HepG2 (cell line): ENCODE measurements around the gene GRHL3. TPM values are rescaled to one million over a fixed set of nuclear protein-coding genes. Genes with fewer than 3 reads are reported as not detected.

Experiments used
- ATAC-seq: fragments of 200-7000 bp; cut with Tn5 transposase; 3 replicates; pipeline ENCODE4 v1.9.1; 2020; ENCODE audit warnings: mild to moderate bottlenecking, moderate library complexity
- BruUV-seq: library from RNA; stranded (reverse); fragments of 400-500 nt; replicated peaks from 2 replicates; lab custom pipeline; 2021; lab: Mats Ljungman, UMichigan
- CTCF ChIA-PET: fragments of 300-600 bp; formaldehyde crosslinking; extraction: SDS; loops from one replicate; lab custom pipeline; 2021; ENCODE audit warnings: low total read pairs, inconsistent platforms, low intra/inter-chr PET ratio; lab: Yijun Ruan, JAX
- POLR2A ChIA-PET: fragments of 350-600 bp; sonication (Branson Sonifier 250); formaldehyde crosslinking; loops from one replicate; lab custom pipeline; 2020; ENCODE audit warnings: antibody characterized with exemption, inconsistent platforms; lab: Yijun Ruan, JAX
- DNase-seq: peaks from one replicate; pipeline ENCODE4 v3.0.0-alpha.2; 2015; ENCODE audit warnings: low spot score
- FAIRE-seq: peaks from 3 replicates; lab custom pipeline; 2011; peaks lifted over from hg19 to GRCh38; lab: Jason Lieb, UNC
- H2AFZ ChIP-seq: one replicate; pipeline ENCODE4 v1.6.1; 2011; ENCODE audit warnings: low read length, inconsistent platforms
- H3K27ac ChIP-seq: fragments of 300-600 bp; 3 replicates; pipeline ENCODE4 v1.8.0; 2011; ENCODE audit warnings: mixed run types, mild to moderate bottlenecking, mixed read lengths, low read length, inconsistent platforms; ENCODE audit not compliant: insufficient read depth; ENCODE audit errors: extremely low read length
- H3K27me3 ChIP-seq, 2 experiments: fragments of 200-600 bp in 1 of 2; 2 replicates in 1 of 2; 3 replicates in 1 of 2; pipeline versions ENCODE4 v1.6.0 to v1.8.0; 2011; ENCODE audit warnings: low read length in 2 of 2, mild to moderate bottlenecking in 2 of 2, moderate library complexity in 2 of 2, inconsistent platforms in 1 of 2; ENCODE audit not compliant: insufficient read depth in 2 of 2, control insufficient read depth in 1 of 2
- H3K36me3 ChIP-seq, 2 experiments: fragments of 200-600 bp in 1 of 2; replicated peaks in 1 of 2; 2 replicates in 1 of 2; 3 replicates in 1 of 2; pipeline versions ENCODE4 v1.5.1 to v1.8.0; 2011; ENCODE audit warnings: low read length in 2 of 2, inconsistent platforms in 1 of 2; ENCODE audit not compliant: insufficient read depth in 2 of 2, control insufficient read depth in 1 of 2
- H3K4me1 ChIP-seq: 2 replicates; pipeline ENCODE4 v1.5.1; 2012; ENCODE audit warnings: low read length, inconsistent platforms; ENCODE audit not compliant: insufficient read depth
- H3K4me2 ChIP-seq: 2 replicates; pipeline ENCODE4 v1.6.0; 2011; ENCODE audit warnings: low read depth, low read length, inconsistent platforms
- H3K4me3 ChIP-seq, 3 experiments: fragments of 200-600 bp in 1 of 3; sonication (generic), shearing (Covaris generic) in 1 of 3; replicated peaks in 1 of 3; 2 replicates each; pipeline ENCODE4 v1.5.1; 2011 to 2016; ENCODE audit warnings: low read length in 3 of 3, inconsistent platforms in 2 of 3, low read depth in 2 of 3, mild to moderate bottlenecking in 2 of 3, control low read depth in 1 of 3, mixed read lengths in 1 of 3; ENCODE audit not compliant: insufficient read depth in 1 of 3
- H3K79me2 ChIP-seq: one replicate; pipeline ENCODE4 v1.6.1; 2011; ENCODE audit warnings: low read length, inconsistent platforms; ENCODE audit not compliant: insufficient read depth
- H3K9ac ChIP-seq: 2 replicates; pipeline ENCODE4 v1.6.0; 2011; ENCODE audit warnings: mild to moderate bottlenecking, low read depth, low read length, inconsistent platforms; ENCODE audit not compliant: insufficient read depth
- H3K9me3 ChIP-seq: 2 replicates; pipeline ENCODE4 v1.5.1; 2012; ENCODE audit warnings: mild to moderate bottlenecking, low read length
- H4K20me1 ChIP-seq: 2 replicates; pipeline ENCODE4 v1.6.0; 2011; ENCODE audit warnings: inconsistent platforms, mild to moderate bottlenecking, low read length, moderate library complexity; ENCODE audit not compliant: insufficient read depth
- ADNP ChIP-seq: sonication (generic); formaldehyde crosslinking; IDR thresholded peaks from 2 replicates; pipeline ENCODE4 v1.4.0; 2020; ENCODE audit warnings: missing genetic modification reagents
- NBN ChIP-seq: fragments of 450-650 bp; conservative IDR thresholded peaks from 2 replicates; pipeline ENCODE4 v1.6.1; 2017
- NR1H2 ChIP-seq: sonication (generic); formaldehyde crosslinking; IDR thresholded peaks from 2 replicates; pipeline ENCODE4 v1.8.1; 2022; ENCODE audit warnings: low read depth, missing genetic modification reagents, borderline replicate concordance
- ZBTB40 ChIP-seq, 2 experiments: fragments of 450-650 bp in 1 of 2; sonication (generic) in 1 of 2; formaldehyde crosslinking in 1 of 2; IDR thresholded peaks; 2 replicates each; pipeline versions ENCODE4 v1.6.1 to v1.8.0; 2016 to 2022; ENCODE audit warnings: antibody characterized with exemption in 1 of 2, mild to moderate bottlenecking in 1 of 2, missing genetic modification reagents in 1 of 2
- ZNF577 ChIP-seq: sonication (generic); formaldehyde crosslinking; IDR thresholded peaks from 2 replicates; pipeline ENCODE4 v1.4.0; 2020; ENCODE audit warnings: mild to moderate bottlenecking, low read depth, missing genetic modification reagents, borderline replicate concordance
- ZNF747 ChIP-seq: sonication (generic); formaldehyde crosslinking; IDR thresholded peaks from 2 replicates; pipeline ENCODE4 v1.8.1; 2023; ENCODE audit warnings: missing genetic modification reagents, mild to moderate bottlenecking, borderline replicate concordance
- WGBS: methylation state at CpG from one replicate; pipeline ENCODE4 v1.1.6; 2017; ENCODE audit warnings: low lambda C conversion rate; 5-methylcytosine and 5-hydroxymethylcytosine counted together
- in situ Hi-C: cut with HindIII; loops from 2 replicates; pipeline ENCODE4 v1.10.0; 2017; ENCODE audit warnings: low pct_unique_long_range_greater_than_20kb; ENCODE audit not compliant: extremely low pct_ligation_motif_present
- intact Hi-C: fragments of 100-400 bp; cut with micrococcal nuclease; formaldehyde crosslinking; loops from one replicate; pipeline ENCODE4 v1.10.0; 2022; ENCODE audit not compliant: unreplicated experiment
- polyA plus RNA-seq, 8 experiments: library from polyadenylated mRNA; depleted of rRNA in 3 of 8; stranded (reverse) in 7 of 8; unstranded in 1 of 8; fragments of >200 nt; fragmentation: Illumina TruSeq in 4 of 8; extraction: Trizol in 4 of 8; gene quantifications; 2 replicates each; pipeline versions ENCODE4 v1.2.1 to v1.2.3, GENCODE V29; 2011 to 2016; ENCODE audit warnings: low read depth in 4 of 8, missing spikeins in 1 of 8, mixed read lengths in 1 of 8; ENCODE audit not compliant: insufficient read depth in 1 of 8
- total RNA-seq, 5 experiments: library from RNA; depleted of rRNA; stranded (reverse); fragments of >200 nt; fragmentation: Illumina TruSeq; extraction: Trizol; gene quantifications; 2 replicates each; pipeline ENCODE4 v1.2.3, GENCODE V29; 2016; ENCODE audit warnings: low read depth in 1 of 5

Gene GRHL3
- total and polyA plus RNA-seq, 2 of the 13 experiments (the other 11 are each of a cell fraction or from before 2014, with no cell fraction given) = not detected

- Histone ChIP-seq H4K20me1 (no peaks in the 10 kb centered on the region), H3K9ac (no peak overlapping the region), H3K4me1 (no peaks in the 10 kb centered on the region), H3K27ac (no peak overlapping the region), H3K9me3 (no peaks in the 10 kb centered on the region), H2AFZ (no peak overlapping the region), H3K27me3 (peaks cover 0 to 18% of the 10 kb centered on the region in 2 experiments; a peak in 3 of 5 replicates), H3K4me2 (no peak overlapping the region), H3K79me2 (no peaks in the 10 kb centered on the region), H3K4me3 (no peak overlapping the region), H3K36me3 (no peaks in the 10 kb centered on the region)
- POLR2A ChIA-PET = no interaction called here
- intact Hi-C loops = no loop called here
- TF ChIP-seq ZNF747 (CRISPR knock-in tag) (no peak), ZBTB40 (IDR thresholded peaks at IDR 0.05) (no peak), ZBTB40 (CRISPR knock-in tag; IDR thresholded peaks at IDR 0.05) (no peak), ADNP (no peak), NBN (no peak), ZNF577 (CRISPR knock-in tag) (no peak), NR1H2 (CRISPR knock-in tag) (no peak)
- 29% methylated on average over 7 of the region's 7 CpGs for WGBS
- no peak for FAIRE-seq
- DNase-seq = no peak
- no peak for ATAC-seq
- in situ Hi-C loops = no loop called here
- no TSS peak for BruUV-seq
- CTCF ChIA-PET = no interaction called here
Observed at GRCh38 chr1:24351918-24352627, 32.9 kb downstream of the GRHL3 start.
